HUDEP-2 (cell line): ENCODE results near the gene AMACR.
"Not testable (repeated sequence)": the region's sequence is repeated elsewhere in the genome, so short reads cannot be mapped to it uniquely, and the experiment has no call there.

ENCODE experiments used
- DNase-seq, 76 experiments: peaks; one replicate each; lab custom pipeline; 2025; ENCODE audit not compliant: unreplicated experiment in 76 of 76; lab: John Stamatoyannopoulos, UW

The AMACR gene

DNA sequence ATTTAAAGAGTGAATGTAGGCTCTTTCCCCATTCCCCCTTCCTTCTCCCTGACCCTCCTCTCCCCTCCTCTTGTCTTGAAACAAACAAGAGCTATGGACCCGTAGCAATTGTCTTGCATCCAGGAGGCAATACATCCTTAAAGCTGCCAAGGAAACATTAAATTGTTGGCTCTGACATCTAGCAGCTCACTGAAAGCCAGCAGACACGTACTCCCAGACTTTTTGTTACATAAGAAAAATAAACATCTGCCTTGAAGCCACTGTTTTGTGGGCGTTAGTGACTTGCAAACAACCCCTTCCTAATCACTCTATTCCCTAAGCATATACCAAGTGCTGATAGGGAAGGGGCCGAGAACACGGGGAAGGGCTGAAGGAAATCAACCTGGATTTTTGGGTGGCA lies 32.0 kb downstream of the AMACR start:
- DNase-seq: no peak

DNA sequence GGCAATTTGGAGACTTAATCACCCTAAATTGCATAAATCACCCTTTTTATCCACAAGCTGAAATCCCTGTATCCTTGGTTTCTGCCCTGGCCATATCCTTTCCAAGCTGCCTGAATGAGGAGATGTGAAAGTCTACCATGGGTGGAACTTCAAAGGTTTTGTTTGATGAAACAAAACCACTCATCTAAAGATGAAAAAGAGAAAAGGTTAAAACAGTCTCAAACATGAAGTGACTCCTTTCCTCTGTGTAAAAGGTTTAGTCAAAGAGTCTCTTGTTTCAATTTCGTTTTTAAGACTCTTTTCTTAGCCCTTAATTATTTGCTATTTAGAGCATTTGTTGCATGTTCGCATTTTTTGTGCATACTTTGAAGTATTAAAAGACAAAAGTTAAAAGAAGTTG lies 34.6 kb downstream of the AMACR start:
- no peak for DNase-seq

DNA sequence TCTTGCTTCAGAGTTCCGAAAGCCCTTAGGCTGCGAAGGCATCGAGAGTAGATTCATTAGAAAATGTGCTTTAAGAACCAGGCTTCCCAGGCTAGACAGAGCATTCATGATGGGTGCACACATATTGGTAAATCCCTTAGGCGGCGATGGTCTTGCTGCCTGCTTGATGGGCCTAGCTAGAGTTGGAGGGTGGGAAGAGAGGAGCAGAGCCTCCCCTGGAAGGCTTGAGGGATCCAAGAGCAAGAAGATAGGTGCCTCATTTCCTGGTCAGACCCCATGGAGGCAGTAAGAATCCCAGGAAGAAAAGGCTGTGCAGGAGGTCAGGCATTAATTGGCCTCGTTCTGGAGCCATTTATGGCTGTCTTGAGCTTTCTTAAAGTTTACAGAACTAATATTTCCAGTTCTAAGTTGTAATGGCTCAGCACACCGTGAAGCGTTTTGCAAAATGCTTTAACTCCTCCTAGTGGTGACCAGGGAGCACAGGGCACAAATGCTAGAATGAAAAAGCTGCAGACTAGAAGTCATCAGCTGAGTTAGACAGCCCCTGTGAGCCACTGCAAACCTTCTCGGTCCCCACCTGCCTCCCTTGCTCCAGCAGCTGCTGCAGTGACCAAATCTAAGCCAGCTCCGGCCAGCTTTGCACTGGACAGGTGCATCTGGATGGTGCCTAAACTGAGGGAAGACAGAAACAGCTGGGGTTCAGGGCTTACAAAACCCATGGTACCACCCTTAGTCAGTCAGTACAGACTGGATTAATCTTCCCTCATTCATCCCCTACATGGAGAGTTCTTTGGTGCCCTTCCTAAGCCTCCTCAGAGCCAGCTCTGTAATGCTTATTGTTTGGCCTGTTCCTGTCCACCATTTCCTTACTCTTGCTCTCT lies 38.0 kb downstream of the AMACR start:
- DNase-seq: peak in 5 of 76 experiments; percentile 2 to 9 (median 3)

DNA sequence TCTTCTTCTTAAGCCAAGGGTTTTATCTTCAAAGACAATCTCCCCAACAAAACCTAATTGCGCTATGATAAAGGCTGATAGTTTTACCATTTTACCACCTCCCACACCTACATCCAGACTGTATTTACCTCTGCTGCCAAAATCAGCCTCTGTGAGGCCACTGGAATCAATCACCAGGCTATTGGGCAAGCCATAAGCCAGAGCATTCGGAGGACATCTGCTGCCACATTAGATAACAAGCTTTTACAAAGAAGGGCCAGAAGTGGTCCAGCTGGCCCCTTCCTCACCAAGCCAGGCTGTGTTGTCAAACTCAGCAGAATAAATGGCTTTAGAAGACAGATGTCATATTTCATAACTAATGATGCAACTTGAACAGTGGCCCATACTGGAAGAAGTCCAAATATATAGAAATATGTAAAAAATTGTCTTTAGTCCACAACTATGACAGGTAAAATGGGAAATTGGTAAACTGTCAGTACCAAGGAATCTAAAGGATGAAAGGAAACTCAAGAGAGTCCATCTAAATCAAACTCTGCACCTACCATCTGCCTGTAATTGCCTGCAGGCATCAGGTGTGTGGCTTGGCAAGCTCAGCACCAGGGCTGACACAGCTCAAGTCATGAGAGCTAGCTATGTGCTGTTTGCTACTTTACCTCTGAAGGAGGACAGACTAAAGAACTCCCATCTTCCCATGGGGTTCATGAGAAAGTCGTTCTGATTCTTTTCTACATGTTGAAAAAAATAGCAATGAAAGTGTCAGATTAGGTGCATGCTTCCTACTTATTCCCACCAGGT lies 39.4 kb downstream of the AMACR start:
- DNase-seq: no peak

DNA sequence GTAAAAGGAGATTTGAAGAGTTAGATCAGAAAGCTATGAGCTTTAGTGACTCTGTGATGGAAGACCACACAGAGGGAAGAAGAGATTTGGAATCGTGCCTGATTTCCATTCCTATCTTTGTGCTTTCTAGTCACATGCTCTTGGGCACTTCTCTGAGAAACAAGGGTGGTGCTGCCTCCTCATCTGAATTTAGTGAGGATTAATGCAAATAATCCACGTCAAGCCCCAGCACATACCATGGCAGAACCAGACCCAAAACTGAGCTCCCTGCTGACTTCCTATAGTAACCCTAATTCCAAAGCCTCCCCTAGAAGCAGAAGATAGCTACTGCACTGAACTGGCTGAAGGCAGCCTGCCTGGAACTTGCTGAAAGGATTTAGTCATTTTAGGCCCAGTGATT lies 41.0 kb downstream of the AMACR start:
- no peak for DNase-seq

DNA sequence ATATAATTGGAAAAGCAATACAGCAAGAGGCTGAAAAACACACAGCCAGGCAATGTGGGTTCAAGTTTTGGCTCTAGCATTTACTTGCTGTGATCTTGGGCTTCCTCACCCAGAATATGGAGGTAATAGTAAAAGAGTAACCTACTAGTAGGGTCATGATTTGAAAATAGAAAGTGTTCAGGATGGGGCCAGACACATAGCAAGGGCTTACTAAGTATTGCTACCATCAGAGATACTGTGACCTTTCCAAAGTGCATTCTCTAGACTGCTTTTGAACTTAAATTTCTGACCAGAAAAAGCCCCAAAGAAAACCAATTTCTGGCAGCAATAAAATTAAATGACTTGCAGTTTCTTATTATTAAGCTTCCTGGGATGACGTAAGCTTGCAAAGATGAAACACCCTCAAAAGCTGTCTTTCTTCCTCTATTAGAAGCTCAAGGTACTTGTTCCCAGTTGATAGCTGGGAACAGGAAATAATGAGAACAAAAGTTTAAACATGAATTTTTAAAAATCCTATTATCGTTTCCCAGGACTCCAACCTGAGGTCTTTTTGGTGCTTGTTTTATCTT lies 43.6 kb downstream of the AMACR start:
- no peak for DNase-seq

DNA sequence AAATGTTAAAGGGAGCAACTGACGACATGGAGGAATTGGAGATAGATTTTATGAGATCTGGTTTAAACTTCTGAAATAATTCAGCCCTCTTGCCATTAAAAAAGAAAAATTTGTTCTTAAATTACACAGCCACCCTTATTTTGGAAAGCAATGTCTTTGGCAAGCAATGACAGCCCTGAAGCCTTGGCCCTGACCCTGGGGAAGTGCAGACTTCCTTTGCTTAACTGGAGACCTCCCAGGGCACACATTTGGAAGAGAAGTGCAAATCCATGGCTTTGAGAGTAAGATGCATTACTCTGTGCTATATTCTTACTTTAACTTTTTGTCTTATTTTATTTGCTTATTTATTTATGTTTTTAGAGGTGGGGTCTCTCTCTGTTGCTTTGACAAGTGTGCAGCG lies 49.7 kb downstream of the AMACR start:
- DNase-seq: no peak

DNA sequence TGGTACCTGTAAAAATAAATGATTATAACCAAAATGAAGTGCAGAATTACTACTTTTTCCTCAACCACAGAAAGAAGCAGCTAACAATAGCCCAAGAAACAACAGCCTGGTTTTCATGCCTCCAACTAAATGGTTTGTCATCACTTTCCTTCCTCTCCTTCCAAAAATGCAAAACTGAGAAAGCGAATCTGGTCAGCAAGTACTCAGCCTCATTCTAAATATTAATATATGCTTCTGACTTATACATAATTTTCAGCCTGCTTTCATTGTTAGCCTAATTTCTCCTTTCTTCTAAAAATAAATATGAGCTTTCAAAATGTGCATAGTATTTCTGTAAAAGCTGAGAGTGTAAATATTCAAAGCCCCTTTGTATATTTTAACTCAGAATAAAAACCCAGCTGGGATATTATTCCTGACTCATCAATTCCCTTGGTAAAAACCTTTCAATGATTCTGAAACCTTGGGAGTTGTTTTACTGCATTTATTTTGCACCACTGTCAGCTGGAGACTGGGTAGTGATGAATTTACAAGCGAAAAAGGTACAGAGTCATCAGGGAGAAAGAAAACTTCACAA lies 50.2 kb downstream of the AMACR start:
- no peak for DNase-seq

DNA sequence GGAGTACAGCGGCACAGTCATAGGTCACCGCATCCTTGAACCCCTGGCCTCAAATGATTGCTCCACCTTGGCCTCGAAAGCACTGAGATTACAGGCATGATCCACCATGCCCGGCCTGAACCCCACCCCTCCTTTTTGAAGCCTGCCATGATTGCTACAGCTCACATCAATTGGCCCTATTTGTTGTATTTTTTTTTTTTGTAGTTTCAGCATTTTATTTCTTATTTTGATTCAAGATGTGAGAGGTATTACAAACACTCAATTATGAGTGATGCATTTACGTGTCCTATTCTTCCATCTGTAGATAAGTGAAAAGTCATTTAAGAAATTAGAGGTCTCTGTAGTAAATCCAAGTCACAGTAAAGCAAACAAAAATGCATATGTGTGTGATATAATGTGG lies 55.7 kb downstream of the AMACR start:
- not testable (repeated sequence) for DNase-seq

DNA sequence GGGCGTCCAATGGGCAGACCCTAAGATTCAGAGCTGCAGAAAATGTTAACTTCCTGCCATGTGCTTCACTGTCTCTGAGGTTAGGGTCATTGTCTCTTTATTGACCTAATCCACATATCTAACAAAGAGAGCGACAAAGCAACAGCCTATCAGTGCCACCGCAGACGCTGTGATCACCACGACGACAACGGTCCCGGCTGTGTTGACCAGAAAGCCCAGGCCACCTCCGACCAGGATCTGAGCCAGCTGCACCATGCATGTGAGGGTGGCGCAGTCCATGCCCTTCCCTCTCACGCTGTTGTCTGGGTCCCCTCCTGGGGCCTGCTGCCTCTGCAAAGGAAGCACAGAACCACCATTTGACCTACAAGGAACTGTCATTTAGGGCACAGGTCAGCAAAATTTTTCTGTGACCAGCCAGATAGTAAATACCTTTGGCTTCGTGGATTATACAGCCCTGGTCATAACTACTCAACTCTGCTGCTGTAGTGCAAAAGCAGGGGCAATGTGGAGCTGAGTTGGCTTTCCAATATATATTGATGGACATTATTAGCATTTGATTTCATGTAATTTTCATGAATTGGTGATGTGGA lies 63.2 kb downstream of the AMACR start:
- no peak for DNase-seq

DNA sequence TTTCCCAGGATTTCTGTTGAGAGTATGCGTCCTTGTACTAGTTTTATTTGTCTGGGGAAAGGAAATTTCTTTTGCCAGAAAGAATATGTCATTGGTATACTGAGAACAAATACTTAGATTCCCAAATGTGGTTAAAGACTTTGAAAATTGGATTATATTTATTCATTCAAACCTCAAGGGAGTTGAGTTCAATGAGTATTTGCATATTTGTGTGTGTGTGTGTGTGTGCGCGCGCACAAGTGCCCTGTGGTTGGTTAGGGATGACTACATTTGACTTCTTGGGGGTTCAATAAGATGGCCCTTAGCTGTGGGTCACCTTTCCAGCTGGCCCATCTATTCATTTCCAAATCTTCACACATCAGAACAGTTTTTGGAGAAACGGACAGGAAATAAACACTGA lies 66.8 kb downstream of the AMACR start:
- no peak for DNase-seq

DNA sequence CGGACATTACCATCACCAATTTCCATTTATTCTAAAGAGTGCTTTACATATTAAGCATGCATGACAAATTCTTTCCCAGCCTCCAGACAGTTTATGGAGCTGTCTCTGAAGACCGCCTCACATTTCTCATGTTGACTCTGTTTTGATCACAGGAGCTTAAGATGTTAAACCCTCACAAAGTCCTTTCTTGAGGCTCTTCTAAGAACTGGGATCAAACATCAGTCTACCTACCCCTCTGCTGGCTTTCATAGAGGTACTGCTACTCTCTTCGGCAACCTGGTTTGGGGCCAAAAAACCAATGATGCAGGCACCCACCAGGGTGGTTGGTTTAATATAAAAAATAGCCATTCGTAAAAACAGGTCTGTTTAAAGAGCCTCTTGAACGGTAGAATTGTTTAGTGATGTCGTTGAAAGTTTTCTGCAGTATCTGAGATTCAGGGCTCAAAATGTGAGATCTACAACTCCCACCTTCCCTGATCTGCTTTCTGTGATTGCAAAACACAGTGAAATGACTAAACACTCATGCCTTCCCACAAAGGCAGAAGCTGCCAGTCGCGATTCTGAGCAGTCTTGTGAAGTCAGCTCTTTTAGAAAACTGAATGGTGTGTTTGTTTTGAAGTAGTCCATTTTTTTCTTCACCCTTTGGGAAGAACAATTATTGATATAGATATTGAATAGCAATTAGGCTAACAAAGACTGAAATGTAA lies 68.1 kb downstream of the AMACR start:
- no peak for DNase-seq

DNA sequence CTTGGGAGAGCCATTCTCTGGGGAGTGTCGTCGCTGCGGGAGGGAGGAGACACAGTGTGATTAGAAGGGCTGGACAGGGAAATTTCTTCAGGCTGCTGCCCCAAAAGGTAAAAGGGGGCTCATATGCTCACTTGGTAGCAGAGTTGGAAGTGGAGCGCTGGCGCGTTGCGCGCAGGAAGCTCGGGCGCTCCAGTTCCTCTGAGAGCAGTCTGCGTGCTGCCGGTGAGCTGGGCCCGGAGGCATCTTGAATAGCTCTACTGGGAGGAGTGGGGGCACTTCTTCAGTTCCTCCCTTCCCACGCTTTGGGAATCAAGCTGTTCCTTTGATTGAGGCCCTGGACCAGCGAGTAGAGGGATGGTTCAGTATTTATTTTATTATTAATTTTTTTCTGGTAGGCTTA lies 69.0 kb downstream of the AMACR start:
- no peak for DNase-seq

DNA sequence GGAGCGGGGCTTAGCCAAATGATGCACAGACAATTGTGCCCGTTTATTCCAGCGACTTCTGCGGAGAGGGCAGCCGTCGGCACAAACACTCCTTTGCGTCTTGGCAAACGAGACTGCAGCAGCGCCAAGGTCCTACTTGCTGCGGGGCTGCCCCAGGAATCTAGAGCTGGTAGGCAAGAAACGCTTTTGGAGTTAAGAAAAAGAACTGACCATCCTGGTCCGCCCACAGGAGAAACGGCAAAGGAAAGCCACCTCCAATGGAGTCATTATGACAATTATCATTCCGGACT lies 69.4 kb downstream of the AMACR start:
- DNase-seq: no peak

DNA sequence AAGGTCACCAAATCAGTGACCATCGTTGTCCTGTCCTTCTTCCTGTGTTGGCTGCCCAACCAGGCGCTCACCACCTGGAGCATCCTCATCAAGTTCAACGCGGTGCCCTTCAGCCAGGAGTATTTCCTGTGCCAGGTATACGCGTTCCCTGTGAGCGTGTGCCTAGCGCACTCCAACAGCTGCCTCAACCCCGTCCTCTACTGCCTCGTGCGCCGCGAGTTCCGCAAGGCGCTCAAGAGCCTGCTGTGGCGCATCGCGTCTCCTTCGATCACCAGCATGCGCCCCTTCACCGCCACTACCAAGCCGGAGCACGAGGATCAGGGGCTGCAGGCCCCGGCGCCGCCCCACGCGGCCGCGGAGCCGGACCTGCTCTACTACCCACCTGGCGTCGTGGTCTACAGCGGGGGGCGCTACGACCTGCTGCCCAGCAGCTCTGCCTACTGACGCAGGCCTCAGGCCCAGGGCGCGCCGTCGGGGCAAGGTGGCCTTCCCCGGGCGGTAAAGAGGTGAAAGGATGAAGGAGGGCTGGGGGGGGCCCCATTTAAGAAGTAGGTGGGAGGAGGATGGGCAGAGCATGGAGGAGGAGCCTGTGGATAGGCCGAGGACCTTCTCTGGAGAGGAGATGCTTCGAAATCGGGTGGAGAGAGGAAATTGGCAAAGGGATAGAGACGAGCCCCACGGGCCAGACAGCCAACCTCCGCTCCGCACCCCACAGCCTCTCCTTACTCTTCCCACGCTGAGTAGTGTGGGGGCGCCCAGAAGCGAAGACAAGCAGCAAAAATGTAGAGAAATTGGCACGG lies 69.9 kb downstream of the AMACR start:
- no peak for DNase-seq

DNA sequence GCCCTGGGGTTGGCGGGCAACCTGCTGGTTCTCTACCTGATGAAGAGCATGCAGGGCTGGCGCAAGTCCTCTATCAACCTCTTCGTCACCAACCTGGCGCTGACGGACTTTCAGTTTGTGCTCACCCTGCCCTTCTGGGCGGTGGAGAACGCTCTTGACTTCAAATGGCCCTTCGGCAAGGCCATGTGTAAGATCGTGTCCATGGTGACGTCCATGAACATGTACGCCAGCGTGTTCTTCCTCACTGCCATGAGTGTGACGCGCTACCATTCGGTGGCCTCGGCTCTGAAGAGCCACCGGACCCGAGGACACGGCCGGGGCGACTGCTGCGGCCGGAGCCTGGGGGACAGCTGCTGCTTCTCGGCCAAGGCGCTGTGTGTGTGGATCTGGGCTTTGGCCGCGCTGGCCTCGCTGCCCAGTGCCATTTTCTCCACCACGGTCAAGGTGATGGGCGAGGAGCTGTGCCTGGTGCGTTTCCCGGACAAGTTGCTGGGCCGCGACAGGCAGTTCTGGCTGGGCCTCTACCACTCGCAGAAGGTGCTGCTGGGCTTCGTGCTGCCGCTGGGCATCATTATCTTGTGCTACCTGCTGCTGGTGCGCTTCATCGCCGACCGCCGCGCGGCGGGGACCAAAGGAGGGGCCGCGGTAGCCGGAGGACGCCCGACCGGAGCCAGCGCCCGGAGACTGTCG lies 70.7 kb downstream of the AMACR start:
- DNase-seq: no peak

DNA sequence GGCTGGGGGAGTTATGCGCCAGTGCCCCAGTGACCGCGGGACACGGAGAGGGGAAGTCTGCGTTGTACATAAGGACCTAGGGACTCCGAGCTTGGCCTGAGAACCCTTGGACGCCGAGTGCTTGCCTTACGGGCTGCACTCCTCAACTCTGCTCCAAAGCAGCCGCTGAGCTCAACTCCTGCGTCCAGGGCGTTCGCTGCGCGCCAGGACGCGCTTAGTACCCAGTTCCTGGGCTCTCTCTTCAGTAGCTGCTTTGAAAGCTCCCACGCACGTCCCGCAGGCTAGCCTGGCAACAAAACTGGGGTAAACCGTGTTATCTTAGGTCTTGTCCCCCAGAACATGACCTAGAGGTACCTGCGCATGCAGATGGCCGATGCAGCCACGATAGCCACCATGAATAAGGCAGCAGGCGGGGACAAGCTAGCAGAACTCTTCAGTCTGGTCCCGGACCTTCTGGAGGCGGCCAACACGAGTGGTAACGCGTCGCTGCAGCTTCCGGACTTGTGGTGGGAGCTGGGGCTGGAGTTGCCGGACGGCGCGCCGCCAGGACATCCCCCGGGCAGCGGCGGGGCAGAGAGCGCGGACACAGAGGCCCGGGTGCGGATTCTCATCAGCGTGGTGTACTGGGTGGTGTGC lies 71.4 kb downstream of the AMACR start, which contains the start of gene RXFP3:
Gene RXFP3, plus strand, starts transcription at position 6 of the 636 bp plus-strand sequence. Its CDS starts 355 bp downstream, at position 361.
- DNase-seq: no peak
